ENCODE measurements around the gene MSANTD1.

DNA sequence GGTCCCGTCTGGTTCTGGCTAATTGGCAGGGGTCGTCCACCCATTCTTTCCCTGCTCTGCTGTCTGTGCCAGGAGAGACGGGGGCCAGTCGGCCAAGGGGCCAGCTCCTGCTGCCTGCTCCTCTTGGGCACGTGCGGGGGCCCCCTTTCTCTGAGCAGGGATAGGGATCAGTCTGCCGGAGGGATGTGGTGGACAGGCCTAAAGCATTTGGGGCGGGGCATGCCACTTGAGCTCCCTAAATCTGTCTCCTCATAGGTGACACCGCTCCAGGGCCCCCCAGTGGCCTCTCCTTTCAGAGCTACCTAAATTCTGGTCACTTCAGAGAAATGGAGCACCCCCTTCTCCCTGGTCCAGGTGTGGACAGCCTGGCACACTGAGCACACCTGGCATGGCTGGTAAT lies 4.2 kb upstream of the MSANTD1 start:
- TF ChIP-seq, protein P1, sequence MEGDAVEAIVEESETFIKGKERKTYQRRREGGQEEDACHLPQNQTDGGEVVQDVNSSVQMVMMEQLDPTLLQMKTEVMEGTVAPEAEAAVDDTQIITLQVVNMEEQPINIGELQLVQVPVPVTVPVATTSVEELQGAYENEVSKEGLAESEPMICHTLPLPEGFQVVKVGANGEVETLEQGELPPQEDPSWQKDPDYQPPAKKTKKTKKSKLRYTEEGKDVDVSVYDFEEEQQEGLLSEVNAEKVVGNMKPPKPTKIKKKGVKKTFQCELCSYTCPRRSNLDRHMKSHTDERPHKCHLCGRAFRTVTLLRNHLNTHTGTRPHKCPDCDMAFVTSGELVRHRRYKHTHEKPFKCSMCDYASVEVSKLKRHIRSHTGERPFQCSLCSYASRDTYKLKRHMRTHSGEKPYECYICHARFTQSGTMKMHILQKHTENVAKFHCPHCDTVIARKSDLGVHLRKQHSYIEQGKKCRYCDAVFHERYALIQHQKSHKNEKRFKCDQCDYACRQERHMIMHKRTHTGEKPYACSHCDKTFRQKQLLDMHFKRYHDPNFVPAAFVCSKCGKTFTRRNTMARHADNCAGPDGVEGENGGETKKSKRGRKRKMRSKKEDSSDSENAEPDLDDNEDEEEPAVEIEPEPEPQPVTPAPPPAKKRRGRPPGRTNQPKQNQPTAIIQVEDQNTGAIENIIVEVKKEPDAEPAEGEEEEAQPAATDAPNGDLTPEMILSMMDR (IDR thresholded peaks at IDR 0.05; ENCODE audit: poor library complexity, severe bottlenecking): no peak
- TF ChIP-seq, protein P2, sequence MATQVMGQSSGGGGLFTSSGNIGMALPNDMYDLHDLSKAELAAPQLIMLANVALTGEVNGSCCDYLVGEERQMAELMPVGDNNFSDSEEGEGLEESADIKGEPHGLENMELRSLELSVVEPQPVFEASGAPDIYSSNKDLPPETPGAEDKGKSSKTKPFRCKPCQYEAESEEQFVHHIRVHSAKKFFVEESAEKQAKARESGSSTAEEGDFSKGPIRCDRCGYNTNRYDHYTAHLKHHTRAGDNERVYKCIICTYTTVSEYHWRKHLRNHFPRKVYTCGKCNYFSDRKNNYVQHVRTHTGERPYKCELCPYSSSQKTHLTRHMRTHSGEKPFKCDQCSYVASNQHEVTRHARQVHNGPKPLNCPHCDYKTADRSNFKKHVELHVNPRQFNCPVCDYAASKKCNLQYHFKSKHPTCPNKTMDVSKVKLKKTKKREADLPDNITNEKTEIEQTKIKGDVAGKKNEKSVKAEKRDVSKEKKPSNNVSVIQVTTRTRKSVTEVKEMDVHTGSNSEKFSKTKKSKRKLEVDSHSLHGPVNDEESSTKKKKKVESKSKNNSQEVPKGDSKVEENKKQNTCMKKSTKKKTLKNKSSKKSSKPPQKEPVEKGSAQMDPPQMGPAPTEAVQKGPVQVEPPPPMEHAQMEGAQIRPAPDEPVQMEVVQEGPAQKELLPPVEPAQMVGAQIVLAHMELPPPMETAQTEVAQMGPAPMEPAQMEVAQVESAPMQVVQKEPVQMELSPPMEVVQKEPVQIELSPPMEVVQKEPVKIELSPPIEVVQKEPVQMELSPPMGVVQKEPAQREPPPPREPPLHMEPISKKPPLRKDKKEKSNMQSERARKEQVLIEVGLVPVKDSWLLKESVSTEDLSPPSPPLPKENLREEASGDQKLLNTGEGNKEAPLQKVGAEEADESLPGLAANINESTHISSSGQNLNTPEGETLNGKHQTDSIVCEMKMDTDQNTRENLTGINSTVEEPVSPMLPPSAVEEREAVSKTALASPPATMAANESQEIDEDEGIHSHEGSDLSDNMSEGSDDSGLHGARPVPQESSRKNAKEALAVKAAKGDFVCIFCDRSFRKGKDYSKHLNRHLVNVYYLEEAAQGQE (IDR thresholded peaks at IDR 0.05; ENCODE audit: borderline replicate concordance): no peak
- TF ChIP-seq SMC3 (conservative IDR thresholded peaks at IDR 0.05; ENCODE audit: poor library complexity): no peak
- TF ChIP-seq POLR2AphosphoS5 (IDR thresholded peaks at IDR 0.05): no peak
- no peak for TF ChIP-seq EZH2 (IDR thresholded peaks at IDR 0.05; ENCODE audit: borderline replicate concordance, insufficient read depth, low read length, poor library complexity, severe bottlenecking)

Measured in neural cell (in vitro differentiated cells).